A673 (cell line): ENCODE data around the gene NPRL2.

ENCODE experiments used
- CTCF ChIP-seq: fragments of 300-800, 200-600 bp; sonication (generic); conservative IDR thresholded peaks from 2 replicates; pipeline ENCODE4 v1.5.1; 2017; ENCODE audit warnings: low read depth, mild to moderate bottlenecking, antibody characterized with exemption, low read length, moderate library complexity, mixed read lengths
- EZH2 ChIP-seq: fragments of 200-600 bp; sonication (generic); IDR thresholded peaks from 2 replicates; pipeline ENCODE4 v1.6.1; 2017; ENCODE audit warnings: borderline replicate concordance, low read depth, mild to moderate bottlenecking, mixed read lengths, antibody characterized with exemption, low read length; ENCODE audit not compliant: poor library complexity, severe bottlenecking

GRCh38 chr3:50302095-50303012 lies 48.2 kb downstream of the NPRL2 start:
- TF ChIP-seq CTCF (no peak), EZH2 (no peak)
